Stimulated activated naive CD4-positive, alpha-beta T cell (primary cell): Measurements from ENCODE around the gene TNS3.

Source experiments
- DNase-seq, 6 experiments: peaks; one replicate each; lab custom pipeline; 2025; lab: John Stamatoyannopoulos, UW

TNS3 gene

GRCh38 chr7:47303695-47304453 is 278.0 kb downstream of the TNS3 start:
- no peak for DNase-seq

GRCh38 chr7:47303014-47303694 is 278.8 kb downstream of the TNS3 start:
- no peak for DNase-seq

- DNase-seq, result no peak
Measured at GRCh38 chr7:47302560-47302959, 279.4 kb downstream of the TNS3 start.

GRCh38 chr7:47301657-47302295 is 280.1 kb downstream of the TNS3 start:
- no peak for DNase-seq

- no peak for DNase-seq
Measured at GRCh38 chr7:47301105-47301477, 280.8 kb downstream of the TNS3 start.

- no peak for DNase-seq
Measured at GRCh38 chr7:47300472-47301104, 281.3 kb downstream of the TNS3 start.

GRCh38 chr7:47299496-47299895 is 282.4 kb downstream of the TNS3 start:
- no peak for DNase-seq

GRCh38 chr7:47298636-47299035 is 283.3 kb downstream of the TNS3 start:
- DNase-seq, result no peak

GRCh38 chr7:47297120-47297519 is 284.8 kb downstream of the TNS3 start:
- DNase-seq, result no peak

- no peak for DNase-seq
Measured at GRCh38 chr7:47295606-47296005, 286.3 kb downstream of the TNS3 start.

GRCh38 chr7:47294556-47295222 is 287.2 kb downstream of the TNS3 start:
- DNase-seq, result no peak

- no peak for DNase-seq
Measured at GRCh38 chr7:47293884-47294555, 287.9 kb downstream of the TNS3 start.

- no peak for DNase-seq
Measured at GRCh38 chr7:47292832-47293309, 289.0 kb downstream of the TNS3 start.

- DNase-seq, result no peak
Measured at GRCh38 chr7:47291461-47292081, 290.3 kb downstream of the TNS3 start.

GRCh38 chr7:47290867-47291266 is 291.0 kb downstream of the TNS3 start:
- DNase-seq, result no peak

GRCh38 chr7:47290466-47290865 is 291.4 kb downstream of the TNS3 start:
- DNase-seq, result no peak

- no peak for DNase-seq
Measured at GRCh38 chr7:47288060-47288459, 293.9 kb downstream of the TNS3 start.

GRCh38 chr7:47285860-47286491 is 295.9 kb downstream of the TNS3 start:
- no peak for DNase-seq

- no peak for DNase-seq
Measured at GRCh38 chr7:47284691-47285635, 296.9 kb downstream of the TNS3 start.
